Iris pigment epithelial cell (primary cell): ENCODE results near the gene MAN1C1.

Source experiments
- DNase-seq: peaks from one replicate; pipeline ENCODE4 v3.0.0-alpha.2; 2011; ENCODE audit warnings: low read depth

Gene MAN1C1

DNA sequence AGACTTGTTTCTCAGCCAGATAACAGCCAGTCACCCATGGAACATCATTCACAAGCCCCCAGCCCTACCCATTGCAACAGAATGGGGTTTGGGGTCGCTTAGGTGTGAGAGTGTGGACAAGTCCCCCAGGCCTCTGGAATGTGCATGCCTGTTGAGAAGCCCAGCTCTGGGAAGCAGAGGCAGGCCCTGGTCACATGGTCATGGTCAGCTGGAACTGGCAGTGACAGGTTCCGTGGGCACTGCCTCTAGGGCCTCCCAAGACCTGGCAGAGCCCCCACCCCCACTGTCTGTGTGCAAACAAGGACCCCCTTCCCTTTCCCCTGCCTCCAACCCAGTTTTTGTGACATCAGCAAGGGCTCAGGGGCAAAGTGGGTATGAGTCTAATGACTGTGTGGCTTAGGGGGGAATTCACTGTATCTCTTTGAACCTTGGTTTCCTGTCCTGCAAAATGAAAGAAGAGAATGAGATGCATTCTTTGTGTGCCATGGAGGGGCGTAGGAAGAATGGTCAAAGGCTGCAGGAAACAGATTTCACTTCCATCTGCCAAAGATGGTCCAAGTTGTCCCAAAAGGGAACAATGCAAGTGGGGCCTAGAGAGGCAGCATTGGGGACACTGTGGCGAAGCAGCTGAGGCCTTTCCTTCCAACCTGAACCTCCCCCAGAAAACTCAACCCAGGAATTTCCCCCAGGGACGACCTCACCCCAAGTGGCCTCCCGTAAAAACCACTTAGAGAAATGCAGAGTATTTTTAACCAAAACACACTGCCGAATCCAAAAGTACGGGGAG lies 148.7 kb downstream of the MAN1C1 start:
- no peak for DNase-seq

GRCh38 chr1:25765923-25766589 lies 149.5 kb downstream of the MAN1C1 start:
- no peak for DNase-seq

GRCh38 chr1:25766721-25767436 lies 150.3 kb downstream of the MAN1C1 start:
- DNase-seq: no peak

DNA sequence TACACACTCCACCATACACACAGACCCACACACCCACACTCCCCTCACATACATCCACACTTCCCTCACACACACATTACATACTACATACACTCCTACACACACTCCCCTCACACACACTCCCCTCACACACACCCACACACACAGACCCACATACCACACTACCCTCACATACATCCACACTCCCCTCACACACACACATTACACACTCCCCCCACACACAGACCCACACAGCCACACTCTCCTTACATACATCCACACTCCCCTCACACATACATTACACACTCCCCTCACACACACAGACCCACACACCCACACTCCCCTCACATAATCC lies 150.8 kb downstream of the MAN1C1 start:
- no peak for DNase-seq

- no peak for DNase-seq
Observed at GRCh38 chr1:25768999-25769398, 152.4 kb downstream of the MAN1C1 start.

GRCh38 chr1:25769625-25770383 lies 153.2 kb downstream of the MAN1C1 start:
- no peak for DNase-seq

DNA sequence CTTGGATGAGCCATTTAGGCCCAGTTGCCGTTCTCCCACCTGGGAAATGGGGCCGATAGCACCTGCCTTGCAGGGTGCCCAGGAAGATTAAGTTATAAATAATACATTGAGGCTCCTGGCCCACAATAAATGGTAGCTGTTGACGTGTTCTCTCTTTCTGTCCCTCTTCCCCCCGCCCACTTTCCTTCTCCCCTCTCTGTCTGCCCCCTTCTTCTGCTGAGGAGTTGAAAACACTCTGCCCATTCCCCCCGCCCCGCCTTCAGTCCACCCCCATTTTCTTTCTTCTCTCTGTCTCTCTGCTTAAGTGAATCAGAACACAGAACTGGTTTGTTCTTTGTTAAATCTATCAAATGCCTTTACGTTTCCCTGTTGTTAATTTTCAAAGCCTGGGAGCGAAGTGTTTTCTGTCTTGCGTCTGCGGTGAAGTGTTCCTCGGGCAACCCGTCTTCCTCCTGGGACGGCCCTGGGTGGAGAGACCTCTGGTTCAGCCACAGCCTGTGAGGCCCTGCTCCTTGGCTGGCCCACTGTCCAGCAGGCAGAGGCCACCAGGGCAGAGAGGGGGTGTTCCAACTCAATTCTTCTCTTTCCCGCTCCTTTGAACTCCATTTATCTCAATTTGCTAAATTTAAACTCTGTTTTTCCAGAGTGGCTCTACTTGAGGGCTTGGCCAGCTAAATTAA lies 154.1 kb downstream of the MAN1C1 start:
- no peak for DNase-seq

GRCh38 chr1:25771221-25772114 lies 154.9 kb downstream of the MAN1C1 start:
- DNase-seq: no peak

GRCh38 chr1:25772164-25772563 lies 155.6 kb downstream of the MAN1C1 start:
- DNase-seq: no peak

DNA sequence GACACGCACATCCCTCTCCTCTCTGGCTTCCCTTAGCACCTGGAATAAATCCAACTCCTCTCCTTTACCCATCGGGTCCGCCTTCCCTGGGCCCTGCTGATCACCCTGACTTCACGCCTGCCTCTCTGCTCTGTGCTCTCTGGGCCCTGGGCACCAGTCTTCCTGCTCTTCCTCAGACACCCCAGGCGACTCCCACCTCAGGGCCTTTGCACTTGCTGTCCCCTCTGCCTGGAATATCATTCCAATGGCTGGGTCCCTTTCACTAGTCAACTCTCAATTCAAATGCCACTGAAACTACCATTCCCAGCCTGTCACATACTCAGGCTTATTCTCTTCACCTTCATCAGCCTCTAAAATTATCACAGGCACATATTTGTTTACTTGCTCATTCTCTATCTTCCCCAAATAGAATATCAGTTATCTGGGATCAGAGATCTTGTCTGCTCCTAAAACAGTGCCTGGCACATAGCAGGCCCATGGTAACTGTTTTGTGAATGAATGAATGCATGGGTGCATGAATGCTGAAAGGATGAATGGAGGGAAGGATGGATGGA lies 156.2 kb downstream of the MAN1C1 start:
- DNase-seq: no peak

DNA sequence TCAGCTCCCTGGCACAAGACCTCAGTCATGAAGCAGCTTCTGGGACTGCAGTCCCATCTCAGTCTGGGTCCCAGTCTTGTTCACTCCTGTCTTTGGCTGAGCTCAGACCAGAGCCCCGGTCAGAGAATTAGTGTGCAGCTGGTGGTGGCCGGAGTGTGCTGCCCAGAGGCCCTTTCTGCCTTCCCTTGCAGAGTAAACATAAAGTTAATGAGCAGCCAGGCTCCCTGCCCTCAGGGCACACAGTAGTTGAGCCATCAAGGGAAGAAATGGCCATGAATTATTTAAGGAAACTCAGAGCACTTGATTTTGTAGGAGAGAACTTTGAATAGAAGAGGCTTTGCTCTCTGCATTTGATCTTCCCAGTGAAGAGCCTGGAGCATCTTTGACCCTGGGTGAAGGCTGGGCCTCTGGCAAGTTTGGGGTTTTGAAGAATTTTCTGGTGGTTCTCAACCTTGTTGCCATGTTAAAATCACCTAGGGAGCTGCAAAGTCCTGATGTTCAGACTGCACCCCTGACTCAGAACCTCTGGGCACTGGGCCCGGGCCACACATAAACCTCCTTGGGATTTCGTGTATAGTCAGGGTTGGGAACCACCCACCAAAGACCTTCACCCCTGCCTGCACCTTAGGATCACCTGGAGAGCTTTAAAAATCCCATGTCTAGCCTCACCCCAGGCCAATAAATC lies 157.0 kb downstream of the MAN1C1 start:
- no peak for DNase-seq

GRCh38 chr1:25774206-25774803 lies 157.7 kb downstream of the MAN1C1 start:
- no peak for DNase-seq

- DNase-seq: no peak
Observed at GRCh38 chr1:25774921-25775771, 158.6 kb downstream of the MAN1C1 start.

- no peak for DNase-seq
Observed at GRCh38 chr1:25779388-25779787, 162.8 kb downstream of the MAN1C1 start.

DNA sequence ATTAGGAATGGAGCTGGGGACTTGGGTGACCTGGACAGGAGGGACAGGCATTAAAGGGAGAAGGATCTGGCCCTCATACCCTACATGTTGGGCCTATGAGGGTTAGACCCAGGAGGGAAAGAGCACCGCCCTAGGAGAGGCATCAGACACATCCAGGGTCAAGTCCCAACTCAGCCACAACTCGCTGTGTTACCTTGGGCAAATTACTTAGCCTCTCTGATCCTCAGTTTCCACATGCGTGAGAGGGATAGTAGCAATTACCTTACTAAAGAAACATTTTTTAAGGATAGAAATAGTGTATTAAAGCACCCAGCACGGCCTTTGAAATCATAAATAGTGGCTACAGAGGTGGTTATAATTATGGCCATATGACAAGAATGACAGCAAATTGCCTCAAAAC lies 163.3 kb downstream of the MAN1C1 start:
- DNase-seq: no peak

DNA sequence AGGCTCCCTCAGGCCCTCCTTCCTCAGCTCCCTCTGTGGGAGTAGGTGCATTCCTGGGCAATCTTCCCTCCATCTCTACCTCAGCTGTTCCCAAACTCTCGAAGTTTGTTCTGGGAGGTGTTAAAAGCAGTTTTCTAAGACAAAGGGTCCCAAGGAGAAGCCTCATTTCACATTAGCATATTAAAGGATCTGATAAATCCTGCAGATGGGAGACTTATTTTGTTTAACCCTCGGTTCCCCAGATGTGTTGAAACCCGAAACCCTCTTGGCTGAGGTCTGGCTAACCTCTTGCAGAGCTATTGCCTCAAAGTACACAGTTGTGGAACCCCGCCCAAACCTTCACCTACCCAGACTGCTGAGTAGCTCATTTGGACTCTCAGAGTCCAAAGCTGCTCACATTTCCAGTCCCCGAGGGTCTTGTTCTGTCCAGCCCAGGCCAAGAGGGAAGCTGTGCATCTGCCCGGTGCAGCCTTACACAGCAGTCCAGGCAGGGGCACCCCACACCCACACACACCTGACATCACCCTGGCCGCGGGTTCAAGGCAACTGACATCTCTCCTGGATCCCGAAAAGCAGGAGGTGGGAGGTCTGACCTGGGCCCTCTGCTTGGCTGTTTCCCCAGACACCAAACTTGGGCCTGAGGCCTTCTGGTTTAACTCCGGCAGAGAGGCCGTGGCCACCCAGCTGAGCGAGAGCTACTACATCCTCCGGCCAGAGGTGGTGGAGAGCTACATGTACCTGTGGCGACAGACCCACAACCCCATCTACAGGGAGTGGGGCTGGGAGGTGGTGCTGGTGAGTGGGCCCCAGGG lies 163.9 kb downstream of the MAN1C1 start:
- DNase-seq: peak; percentile 27

DNA sequence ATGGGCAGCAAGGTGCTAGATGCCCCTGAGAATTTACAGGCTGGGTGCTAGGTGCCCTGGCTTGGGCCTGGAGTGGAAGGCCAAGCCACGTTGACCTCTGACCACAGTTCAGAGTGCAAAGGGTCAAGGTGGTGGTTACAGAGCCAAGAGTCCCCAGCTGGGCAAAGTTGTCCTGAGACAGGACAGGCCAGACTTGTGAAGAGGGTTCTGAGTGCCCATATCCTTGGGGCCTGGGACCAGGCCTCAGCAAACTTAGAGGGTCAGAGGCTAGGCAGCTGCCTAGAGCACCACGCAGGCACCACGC lies 164.5 kb downstream of the MAN1C1 start:
- DNase-seq: no peak
